ENCODE results near the gene PNPLA4. TPM values are rescaled to one million over a fixed set of nuclear protein-coding genes. Genes with fewer than 3 reads are reported as not detected.

The PNPLA4 gene
- total RNA-seq (2022) (13.5 and 14.4 TPM in 2 replicates), Bru-seq, nascent RNA (percentile 57 among the genes with signal in this experiment), BruChase-seq, experiment 1, labeled RNA remaining after a 2-hour chase (percentile 45 among the genes with signal in this experiment), BruChase-seq, experiment 2, labeled RNA remaining after a 6-hour chase (percentile 55 among the genes with signal in this experiment)
- long read RNA-seq, transcript PNPLA4-201 (7 exons, 3,372 nt), result major isoform, 13 of 26 reads
- long read RNA-seq, partial matches to known transcripts, result 2 of 26 reads
- long read RNA-seq, other reads (novel, unspliced or antisense), result 11 of 26 reads

GRCh38 chrX:7927259-7928167, at the start of gene PNPLA4:
TSS of gene PNPLA4 (minus strand) at chrX:7927413. CDS start at chrX:7926119, 1,294 bp downstream.
- BruUV-seq (replicated peaks), result TSS peak; percentile 85

GRCh38 chrX:7972586-7972985, 45.4 kb upstream of the PNPLA4 start:
- POLR2A ChIA-PET, result no interaction called here
- H3K36me3 Mint-ChIP-seq (ENCODE audit: insufficient read depth, unreplicated experiment), result no peaks in the 10 kb centered on the region
- no peaks in the 10 kb centered on the region for H3K9me3 Mint-ChIP-seq (ENCODE audit: unreplicated experiment)
- Histone ChIP-seq H3K27me3 (replicated peaks; ENCODE audit: control insufficient read depth, insufficient read depth, low read length) (no peaks in the 10 kb centered on the region), H3K9me3 (no peaks in the 10 kb centered on the region), H3K36me3 (ENCODE audit: control insufficient read depth, insufficient read depth, low read length) (no peaks in the 10 kb centered on the region), H3K4me3 (ENCODE audit: low read depth, low read length) (no peak overlapping the region), H3K4me1 (no peaks in the 10 kb centered on the region)
- no peak overlapping the region for H3K27ac Mint-ChIP-seq (ENCODE audit: unreplicated experiment)
- CTCF ChIA-PET, result no interaction called here
- no TSS peak for BruUV-seq (replicated peaks)
- no peaks in the 10 kb centered on the region for H3K27me3 Mint-ChIP-seq (ENCODE audit: insufficient read depth, unreplicated experiment)
- intact Hi-C loops (cut with micrococcal nuclease; ENCODE audit: unreplicated experiment), result no loop called here
- H3K4me1 Mint-ChIP-seq (ENCODE audit: low read depth, unreplicated experiment), result no peaks in the 10 kb centered on the region
- TF ChIP-seq CTCF (IDR thresholded peaks at IDR 0.05; ENCODE audit: insufficient read depth in 1 of 2, low read depth in 1 of 2, low read length in 1 of 2, severe bottlenecking in 1 of 2, unreplicated experiment in 1 of 2), result no peak
- DNase-seq, result no peak
- H3K4me3 Mint-ChIP-seq (ENCODE audit: unreplicated experiment), result no peak overlapping the region

More at GRCh38 chrX:7927259-7928167, at the start of gene PNPLA4:
- peak within 1 kb of the TSS; percentile 58 for H3K4me3 ChIP-seq (ENCODE audit: low read depth, low read length)
- H3K36me3 ChIP-seq (ENCODE audit: control insufficient read depth, insufficient read depth, low read length), result no peaks in the 10 kb centered on the region
- H3K27me3 ChIP-seq (replicated peaks; ENCODE audit: control insufficient read depth, insufficient read depth, low read length), result no peaks in the 10 kb centered on the region
- Mint-ChIP-seq H3K4me3 (ENCODE audit: unreplicated experiment) (peak within 1 kb of the TSS; percentile 86), H3K27ac (ENCODE audit: unreplicated experiment) (peak within 1 kb of the TSS; percentile 94), H3K27me3 (ENCODE audit: insufficient read depth, unreplicated experiment) (no peaks in the 10 kb centered on the region), H3K4me1 (ENCODE audit: low read depth, unreplicated experiment) (no peaks in the 10 kb centered on the region), H3K9me3 (ENCODE audit: unreplicated experiment) (no peaks in the 10 kb centered on the region), H3K36me3 (ENCODE audit: insufficient read depth, unreplicated experiment) (peaks cover 8% of the 10 kb centered on the region)
- peak in 1 of 2 experiments; percentile 4 for TF ChIP-seq CTCF (IDR thresholded peaks at IDR 0.05; ENCODE audit: insufficient read depth in 1 of 2, low read depth in 1 of 2, low read length in 1 of 2, severe bottlenecking in 1 of 2, unreplicated experiment in 1 of 2)
- ChIA-PET CTCF (no interaction called here), POLR2A (no interaction called here)
- DNase-seq, result peak; percentile 87 to 88
- intact Hi-C loops (cut with micrococcal nuclease; ENCODE audit: unreplicated experiment), result loop anchor here (5.0 kb wide), 1 partner anchor 585 kb away; no protein-coding TSS in a partner anchor
- H3K9me3 ChIP-seq, result no peaks in the 10 kb centered on the region
- peaks cover 3% of the 10 kb centered on the region; the same call in 1 of the 2 replicates for H3K4me1 ChIP-seq

- CTCF ChIA-PET, result no interaction called here
- POLR2A ChIA-PET, result no interaction called here
- H3K4me3 Mint-ChIP-seq (ENCODE audit: unreplicated experiment), result no peak overlapping the region
- no peak overlapping the region for H3K4me3 ChIP-seq (ENCODE audit: low read depth, low read length)
- H3K4me1 Mint-ChIP-seq (ENCODE audit: low read depth, unreplicated experiment), result no peaks in the 10 kb centered on the region
- no peak for TF ChIP-seq CTCF (IDR thresholded peaks at IDR 0.05; ENCODE audit: insufficient read depth in 1 of 2, low read depth in 1 of 2, low read length in 1 of 2, severe bottlenecking in 1 of 2, unreplicated experiment in 1 of 2)
- H3K9me3 Mint-ChIP-seq (ENCODE audit: unreplicated experiment), result no peaks in the 10 kb centered on the region
- no peaks in the 10 kb centered on the region for H3K27me3 Mint-ChIP-seq (ENCODE audit: insufficient read depth, unreplicated experiment)
- no peaks in the 10 kb centered on the region for H3K9me3 ChIP-seq
- no peaks in the 10 kb centered on the region for H3K36me3 ChIP-seq (ENCODE audit: control insufficient read depth, insufficient read depth, low read length)
- no peaks in the 10 kb centered on the region for H3K36me3 Mint-ChIP-seq (ENCODE audit: insufficient read depth, unreplicated experiment)
- no peak overlapping the region for H3K27ac Mint-ChIP-seq (ENCODE audit: unreplicated experiment)
- no peaks in the 10 kb centered on the region for H3K4me1 ChIP-seq
- BruUV-seq (replicated peaks), result no TSS peak
- no peaks in the 10 kb centered on the region for H3K27me3 ChIP-seq (replicated peaks; ENCODE audit: control insufficient read depth, insufficient read depth, low read length)
- intact Hi-C loops (cut with micrococcal nuclease; ENCODE audit: unreplicated experiment), result no loop called here
- no peak for DNase-seq
Observed at GRCh38 chrX:7970428-7970827, 43.2 kb upstream of the PNPLA4 start.
